OCI-LY1 (cell line): ENCODE measurements around the gene MEAK7.

Source experiments
- EZH2 ChIP-seq: fragments of 200-600 bp; sonication (generic), shearing (Covaris generic); IDR thresholded peaks from 2 replicates; pipeline ENCODE4 v1.8.0; 2017; ENCODE audit warnings: borderline replicate concordance, mixed run types, mild to moderate bottlenecking, antibody characterized with exemption, low read length, moderate library complexity, mixed read lengths
- TF ChIP-seq, protein P1 (sequence below): fragments of 200-600 bp; sonication (generic), shearing (Covaris generic); IDR thresholded peaks from 2 replicates; pipeline ENCODE4 v1.5.1; 2017; ENCODE audit warnings: mild to moderate bottlenecking, antibody characterized with exemption, low read length, moderate library complexity, mixed read lengths

DNA sequence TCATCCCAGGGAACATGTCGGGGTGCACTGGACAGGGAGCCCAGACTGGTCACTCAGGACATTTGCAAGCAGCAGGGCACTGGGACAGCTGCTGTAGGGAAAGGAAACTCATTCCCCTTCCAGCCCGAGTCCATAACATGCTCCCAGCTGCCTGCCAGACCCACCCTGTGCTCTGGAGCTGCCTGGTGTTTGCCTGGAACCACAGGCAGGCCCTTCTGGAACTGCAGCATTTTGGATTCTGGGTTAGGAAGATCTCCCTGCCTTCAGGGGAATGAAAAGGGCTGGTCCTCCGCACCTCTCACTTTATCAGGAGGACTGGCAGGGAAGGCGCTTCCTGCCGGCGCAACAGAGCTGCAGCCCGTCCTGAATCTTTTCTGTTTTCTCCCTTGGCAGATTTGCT, 41.2 kb downstream of the MEAK7 start:
- TF ChIP-seq, protein P1, sequence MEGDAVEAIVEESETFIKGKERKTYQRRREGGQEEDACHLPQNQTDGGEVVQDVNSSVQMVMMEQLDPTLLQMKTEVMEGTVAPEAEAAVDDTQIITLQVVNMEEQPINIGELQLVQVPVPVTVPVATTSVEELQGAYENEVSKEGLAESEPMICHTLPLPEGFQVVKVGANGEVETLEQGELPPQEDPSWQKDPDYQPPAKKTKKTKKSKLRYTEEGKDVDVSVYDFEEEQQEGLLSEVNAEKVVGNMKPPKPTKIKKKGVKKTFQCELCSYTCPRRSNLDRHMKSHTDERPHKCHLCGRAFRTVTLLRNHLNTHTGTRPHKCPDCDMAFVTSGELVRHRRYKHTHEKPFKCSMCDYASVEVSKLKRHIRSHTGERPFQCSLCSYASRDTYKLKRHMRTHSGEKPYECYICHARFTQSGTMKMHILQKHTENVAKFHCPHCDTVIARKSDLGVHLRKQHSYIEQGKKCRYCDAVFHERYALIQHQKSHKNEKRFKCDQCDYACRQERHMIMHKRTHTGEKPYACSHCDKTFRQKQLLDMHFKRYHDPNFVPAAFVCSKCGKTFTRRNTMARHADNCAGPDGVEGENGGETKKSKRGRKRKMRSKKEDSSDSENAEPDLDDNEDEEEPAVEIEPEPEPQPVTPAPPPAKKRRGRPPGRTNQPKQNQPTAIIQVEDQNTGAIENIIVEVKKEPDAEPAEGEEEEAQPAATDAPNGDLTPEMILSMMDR: no peak
- TF ChIP-seq EZH2: no peak
